ENCODE measurements around the gene RARG. TPM values are rescaled to one million over a fixed set of nuclear protein-coding genes. Genes with fewer than 3 reads are reported as not detected.

The RARG gene
- total and polyA plus RNA-seq, 2 of the 8 experiments (the other 6 are each of a cell fraction or from before 2014, with no cell fraction given) = 68.6 to 68.9 TPM

- WGBS, 2 experiments (ENCODE audit: extremely low coverage in 1 of 2, insufficient coverage in 1 of 2, insufficient read length in 1 of 2, insufficient replicate concordance in 2 of 2, low coverage in 1 of 2, low lambda C conversion rate in 2 of 2, missing lambda C conversion rate in 1 of 2) = 83% methylated on average over 1 of the region's 1 CpG; no CpG with 5 or more reads in 1 of the 2 experiments
- Histone ChIP-seq H4K5ac (ENCODE audit: insufficient read length, low read depth, low read length) (no peak overlapping the region), H3K36me3 (ENCODE audit: control insufficient read depth in 2 of 4, insufficient read depth in 4 of 4, low read length in 3 of 4) (peaks cover 0 to 2% (median 0%) of the 10 kb centered on the region in 4 experiments; a peak in 1 of 8 replicates), H2AK5ac (ENCODE audit: low read depth, low read length) (no peak overlapping the region), H2BK5ac (ENCODE audit: low read depth, low read length) (no peak overlapping the region), H3K23ac (ENCODE audit: insufficient read length) (no peak overlapping the region), H4K20me1 (replicated peaks in 1 of 2; ENCODE audit: control insufficient read depth in 1 of 2, insufficient read depth in 2 of 2, low read length in 2 of 2) (peaks cover 0 to 7% of the 10 kb centered on the region in 2 experiments), H3K4ac (replicated peaks; ENCODE audit: insufficient read length, low read depth, low read length) (no peak overlapping the region), H3K23me2 (ENCODE audit: low read depth, low read length) (peaks cover 2% of the 10 kb centered on the region; the same call in 1 of the 2 replicates), H2BK120ac (replicated peaks; ENCODE audit: low read depth, low read length) (no peak overlapping the region), H3K4me2 (ENCODE audit: insufficient read depth in 1 of 2, low read depth in 2 of 2, low read length in 2 of 2) (no peak overlapping the region), H3K4me1 (replicated peaks in 1 of 4; ENCODE audit: control insufficient read depth in 3 of 4, insufficient read depth in 4 of 4, low read length in 3 of 4) (peaks cover 0 to 3% (median 2%) of the 10 kb centered on the region in 4 experiments; a peak in 4 of 7 replicates), H4K91ac (replicated peaks; ENCODE audit: insufficient read length, low read length) (no peak overlapping the region), H2BK12ac (ENCODE audit: low read depth, low read length) (no peak overlapping the region), H3K79me1 (ENCODE audit: low read depth, low read length) (no peaks in the 10 kb centered on the region), H3K79me2 (ENCODE audit: control insufficient read depth in 1 of 2, insufficient read depth in 2 of 2, low read length in 2 of 2) (no peaks in the 10 kb centered on the region), H4K8ac (ENCODE audit: extremely low read depth, insufficient read depth, low read length) (no peak overlapping the region), H3K56ac (replicated peaks; ENCODE audit: insufficient read length, low read depth, low read length) (no peak overlapping the region), H3K27ac (ENCODE audit: low read depth, low read length) (no peak overlapping the region), H3K9me3 (ENCODE audit: insufficient read depth in 2 of 2, low read depth in 1 of 2, low read length in 1 of 2) (no peaks in the 10 kb centered on the region), H3K14ac (ENCODE audit: insufficient read length) (no peak overlapping the region), H3K4me3 (ENCODE audit: extremely low read depth in 1 of 4, insufficient read depth in 2 of 4, low read depth in 3 of 4, low read length in 4 of 4) (no peak overlapping the region), H3K18ac (ENCODE audit: extremely low read depth, low read length) (no peak overlapping the region), H3K27me3 (replicated peaks in 1 of 4; ENCODE audit: control insufficient read depth in 3 of 4, extremely low read depth in 1 of 4, insufficient read depth in 3 of 4, low read length in 3 of 4) (peaks cover 2 to 37% (median 20%) of the 10 kb centered on the region in 4 experiments), H2AFZ (ENCODE audit: low read length) (no peak overlapping the region), H2BK20ac (ENCODE audit: low read length) (no peak overlapping the region), H2BK15ac (ENCODE audit: low read length) (no peak overlapping the region), H3K9ac (replicated peaks in 1 of 4; ENCODE audit: extremely low read depth in 1 of 4, low read depth in 3 of 4, low read length in 3 of 4) (no peak overlapping the region)
- CTCF ChIA-PET (ENCODE audit: partially characterized antibody) = interaction anchor here (0.5 to 12.9 kb wide), 19 partner anchors 9 to 164 kb away, joined by 3 to 198 read pairs (median 4); partner anchors contain the start of genes CSAD, ESPL1, ITGB7 and ZNF740
- TF ChIP-seq SP2 (IDR thresholded peaks at IDR 0.05; ENCODE audit: low read length) (no peak), BACH1 (IDR thresholded peaks at IDR 0.05; ENCODE audit: low read length) (no peak), MAX (IDR thresholded peaks at IDR 0.05) (no peak), ZNF274 (IDR thresholded peaks at IDR 0.05; ENCODE audit: borderline replicate concordance, extremely low read depth, low read length) (no peak), BCL11A (IDR thresholded peaks at IDR 0.05; ENCODE audit: low read depth in 2 of 2, low read length in 2 of 2) (no peak), RAD21 (IDR thresholded peaks at IDR 0.05 in 1 of 2, conservative IDR thresholded peaks at IDR 0.05 in 1 of 2; ENCODE audit: low read depth in 2 of 2, low read length in 2 of 2) (no peak), EZH2 (IDR thresholded peaks at IDR 0.05; ENCODE audit: low read depth, low read length, severe bottlenecking) (no peak), HDAC2 (IDR thresholded peaks at IDR 0.05; ENCODE audit: borderline replicate concordance in 1 of 2, low read depth in 2 of 2, low read length in 2 of 2) (no peak), E2F6 (IDR thresholded peaks at IDR 0.05) (no peak)
- DNase-seq (ENCODE audit: low read depth in 1 of 2, low spot score in 2 of 2) = no peak
- POLR2A ChIA-PET (ENCODE audit: partially characterized antibody) = interaction anchor here (0.6 to 2.1 kb wide), 11 partner anchors 9 to 1107 kb away, joined by 3 to 7 read pairs (median 4); partner anchors contain the start of genes CSAD and ITGB7
- no peak for FAIRE-seq
Observed at GRCh38 chr12:53194973-53195372, 37.0 kb downstream of the RARG start.
